HG03280 (cell line): ENCODE results near the gene SIGLEC1.

ENCODE experiments used
- ATAC-seq: cut with Tn5 transposase; IDR thresholded peaks from one replicate; pipeline ENCODE4 v1.9.1; 2021; ENCODE audit warnings: mild to moderate bottlenecking, moderate library complexity; ENCODE audit not compliant: unreplicated experiment

Gene SIGLEC1

GRCh38 chr20:3681352-3681930 lies 31.0 kb downstream of the SIGLEC1 start:
- ATAC-seq: no peak

- no peak for ATAC-seq
Observed at GRCh38 chr20:3680701-3681351, 31.6 kb downstream of the SIGLEC1 start.

GRCh38 chr20:3679749-3680700 lies 32.4 kb downstream of the SIGLEC1 start:
- ATAC-seq: no peak

- no peak for ATAC-seq
Observed at GRCh38 chr20:3678856-3679720, 33.3 kb downstream of the SIGLEC1 start.

- no peak for ATAC-seq
Observed at GRCh38 chr20:3678198-3678597, 34.2 kb downstream of the SIGLEC1 start.

GRCh38 chr20:3677733-3678132 lies 34.7 kb downstream of the SIGLEC1 start:
- ATAC-seq: no peak

GRCh38 chr20:3674995-3675900 lies 37.2 kb downstream of the SIGLEC1 start:
- ATAC-seq: no peak

GRCh38 chr20:3674447-3674846 lies 38.0 kb downstream of the SIGLEC1 start:
- no peak for ATAC-seq

- ATAC-seq: no peak
Observed at GRCh38 chr20:3673221-3674070, 39.0 kb downstream of the SIGLEC1 start.

- no peak for ATAC-seq
Observed at GRCh38 chr20:3672547-3673171, 39.7 kb downstream of the SIGLEC1 start.

- ATAC-seq: no peak
Observed at GRCh38 chr20:3671986-3672546, 40.3 kb downstream of the SIGLEC1 start.

- no peak for ATAC-seq
Observed at GRCh38 chr20:3670945-3671344, 41.5 kb downstream of the SIGLEC1 start.

- ATAC-seq: no peak
Observed at GRCh38 chr20:3670511-3670910, 41.9 kb downstream of the SIGLEC1 start.

- ATAC-seq: no peak
Observed at GRCh38 chr20:3669710-3670367, 42.6 kb downstream of the SIGLEC1 start.

- ATAC-seq: no peak
Observed at GRCh38 chr20:3667434-3668037, 44.9 kb downstream of the SIGLEC1 start.

- ATAC-seq: no peak
Observed at GRCh38 chr20:3663858-3664257, 48.5 kb downstream of the SIGLEC1 start.

- no peak for ATAC-seq
Observed at GRCh38 chr20:3663031-3663701, 49.2 kb downstream of the SIGLEC1 start, which contains the start of gene GFRA4. GFRA4 (minus strand) TSS chr20:3663399; CDS start chr20:3663399, 0 bp downstream.
